Measurements from ENCODE around the gene OR51Q1. TPM values are rescaled to one million over a fixed set of nuclear protein-coding genes. Genes with fewer than 3 reads are reported as not detected.

Gene OR51Q1
- total RNA-seq (2022; extraction: Qiagen RNA extraction), result not detected in 5 replicates

DNA sequence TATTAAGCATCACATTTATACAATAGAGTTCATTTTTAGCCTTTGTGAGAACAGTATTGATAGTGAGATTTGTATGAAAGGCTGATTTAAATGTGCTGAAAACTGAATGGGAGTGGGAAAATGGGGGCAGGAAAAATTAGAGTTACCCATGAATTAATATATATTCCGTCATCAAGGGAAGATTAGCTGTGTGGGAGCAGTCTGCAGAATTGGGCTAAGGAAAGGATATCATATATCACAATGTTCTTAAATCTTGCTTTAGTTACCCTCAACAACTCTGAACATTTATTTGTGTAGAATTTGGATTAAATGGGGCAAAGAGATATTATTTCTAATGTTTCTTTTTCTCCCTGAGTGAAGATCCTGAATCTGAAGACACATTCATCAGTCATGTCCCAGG, at the start of gene OR51Q1:
Gene OR51Q1, plus strand, starts transcription at position 301 of the 400 bp plus-strand sequence. Its CDS starts 90 bp downstream, at position 391.

GRCh38 chr11:5383576-5383975, 38.3 kb upstream of the OR51Q1 start, which contains the start of gene OR51M1:
Gene OR51M1 (plus strand): TSS chr11:5383812. CDS start chr11:5389399, 5,587 bp downstream.

DNA sequence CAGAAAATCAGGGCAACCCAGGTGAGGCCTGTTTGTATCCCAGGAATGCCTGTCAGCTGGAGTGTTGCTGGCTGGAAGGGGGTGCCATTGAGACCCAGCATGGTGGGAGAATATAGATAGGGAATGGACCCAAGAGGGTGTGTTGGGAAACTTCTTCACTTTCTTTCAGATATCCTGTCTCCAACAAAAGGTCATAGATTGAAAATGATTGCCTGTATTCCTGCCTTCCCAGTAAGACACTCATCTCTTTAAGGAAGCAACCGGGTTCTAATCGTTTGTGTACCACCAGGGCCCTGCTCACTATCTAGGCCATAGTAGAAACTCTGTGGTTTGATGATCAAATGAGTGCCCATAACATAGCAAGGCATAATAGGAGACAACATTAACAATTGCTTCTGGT, 19.5 kb downstream of the OR51Q1 start, which contains the start of gene OR51I1:
Gene OR51I1, minus strand, starts transcription at position 101 of the 400 bp plus-strand sequence. Its CDS starts 0 bp downstream, at position 101.

GRCh38 chr11:5449023-5449422, 27.1 kb downstream of the OR51Q1 start, which contains the start of gene OR51I2:
Gene OR51I2 (plus strand): TSS chr11:5449323. CDS start chr11:5453489, 4,166 bp downstream.

Other genes with a start within 250 kb of the OR51Q1 start
- not detected in 5 replicates for gene OR51V1, start 221.4 kb upstream of the OR51Q1 start, total RNA-seq (2022; extraction: Qiagen RNA extraction)
- not detected in 5 replicates for gene HBB, start 195.0 kb upstream of the OR51Q1 start, total RNA-seq (2022; extraction: Qiagen RNA extraction)
- not detected in 5 replicates for gene HBD, start 187.6 kb upstream of the OR51Q1 start, total RNA-seq (2022; extraction: Qiagen RNA extraction)
- not detected in 5 replicates for gene HBG1, start 172.3 kb upstream of the OR51Q1 start, total RNA-seq (2022; extraction: Qiagen RNA extraction)
- gene HBG2, start 167.3 kb upstream of the OR51Q1 start, total RNA-seq (2022; extraction: Qiagen RNA extraction), result not detected in 5 replicates
- gene HBE1, start 152.2 kb upstream of the OR51Q1 start, total RNA-seq (2022; extraction: Qiagen RNA extraction), result 0.20 TPM in 1 of 5 replicates, not detected in the others
- gene OR51B4, start 120.2 kb upstream of the OR51Q1 start, total RNA-seq (2022; extraction: Qiagen RNA extraction), result not detected in 5 replicates
- not detected in 5 replicates for gene OR51B2, start 97.8 kb upstream of the OR51Q1 start, total RNA-seq (2022; extraction: Qiagen RNA extraction)
- 0.13 TPM in 2 of 5 replicates, not detected in the others for gene OR51B5, start 78.6 kb upstream of the OR51Q1 start, total RNA-seq (2022; extraction: Qiagen RNA extraction)
- not detected in 5 replicates for gene OR51B6, start 70.6 kb upstream of the OR51Q1 start, total RNA-seq (2022; extraction: Qiagen RNA extraction)
- not detected in 5 replicates for gene OR51M1, start 38.3 kb upstream of the OR51Q1 start, total RNA-seq (2022; extraction: Qiagen RNA extraction)
- gene OR51I1, start 19.4 kb downstream of the OR51Q1 start, total RNA-seq (2022; extraction: Qiagen RNA extraction), result not detected in 5 replicates
- gene OR51I2, start 27.2 kb downstream of the OR51Q1 start, total RNA-seq (2022; extraction: Qiagen RNA extraction), result not detected in 5 replicates
- gene OR52D1, start 66.6 kb downstream of the OR51Q1 start, total RNA-seq (2022; extraction: Qiagen RNA extraction), result not detected in 5 replicates
- not detected in 5 replicates for gene UBQLN3, start 87.8 kb downstream of the OR51Q1 start, total RNA-seq (2022; extraction: Qiagen RNA extraction)
- gene UBQLNL, start 94.6 kb downstream of the OR51Q1 start, total RNA-seq (2022; extraction: Qiagen RNA extraction), result not detected in 5 replicates
- not detected in 5 replicates for gene OR52H1, start 126.4 kb downstream of the OR51Q1 start, total RNA-seq (2022; extraction: Qiagen RNA extraction)
- gene OR52B6, start 158.8 kb downstream of the OR51Q1 start, total RNA-seq (2022; extraction: Qiagen RNA extraction), result not detected in 5 replicates
- gene TRIM6, start 174.5 kb downstream of the OR51Q1 start, total RNA-seq (2022; extraction: Qiagen RNA extraction), result 8.7 to 9.9 TPM (median 9.2 TPM) in 5 replicates
- gene TRIM34, start 202.9 kb downstream of the OR51Q1 start, total RNA-seq (2022; extraction: Qiagen RNA extraction), result 2.9 to 3.7 TPM (median 3.1 TPM) in 5 replicates